Left cardiac atrium (tissue), 4 donors: ENCODE results near the gene ECSIT. TPM values are rescaled to one million over a fixed set of nuclear protein-coding genes. Genes with fewer than 3 reads are reported as not detected.
"Not testable (repeated sequence)": the region's sequence is repeated elsewhere in the genome, so short reads cannot be mapped to it uniquely, and the experiment has no call there.

Experiments
- ATAC-seq, 2 donors: fragments of 200-7000 bp; cut with Tn5 transposase; one replicate each; pipeline ENCODE4 v1.9.1; 2020; ENCODE audit warnings: mild to moderate bottlenecking in 2 of 2, moderate library complexity in 2 of 2
- DNase-seq: peaks from one replicate; pipeline ENCODE4 v3.0.0-alpha.2; 2020
- intact Hi-C, 2 donors: fragments of 100-400 bp; cut with DNase I; formaldehyde crosslinking; loops; one replicate each; pipeline versions ENCODE4 v1.14.1 to v1.15.1; 2022 to 2023
- long read RNA-seq: library from polyadenylated mRNA; unstranded; transcript quantifications from one replicate; pipeline ENCODE4 v2.0.0, GENCODE V29; 2021
- total RNA-seq, 2 donors: library from RNA; stranded (reverse); fragmentation: NEBNext Ultra II Directional; extraction: Animal tissue kit (Norgen Biotek cat#: 25700); gene quantifications; one replicate each; pipeline ENCODE4 v1.2.1, GENCODE V29; 2021
- donor health status: DM: no; HTN: yes; CAD: no.
- donor health status: DM: no; HTN: yes; CAD: no; lungs with severe emphysema.
- donor health status: DM: yes; HTN: yes; CAD: no.
- donor health status: Dilated cardiomyopathy.

ECSIT gene, protein sequence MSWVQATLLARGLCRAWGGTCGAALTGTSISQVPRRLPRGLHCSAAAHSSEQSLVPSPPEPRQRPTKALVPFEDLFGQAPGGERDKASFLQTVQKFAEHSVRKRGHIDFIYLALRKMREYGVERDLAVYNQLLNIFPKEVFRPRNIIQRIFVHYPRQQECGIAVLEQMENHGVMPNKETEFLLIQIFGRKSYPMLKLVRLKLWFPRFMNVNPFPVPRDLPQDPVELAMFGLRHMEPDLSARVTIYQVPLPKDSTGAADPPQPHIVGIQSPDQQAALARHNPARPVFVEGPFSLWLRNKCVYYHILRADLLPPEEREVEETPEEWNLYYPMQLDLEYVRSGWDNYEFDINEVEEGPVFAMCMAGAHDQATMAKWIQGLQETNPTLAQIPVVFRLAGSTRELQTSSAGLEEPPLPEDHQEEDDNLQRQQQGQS
- 100 to 1,000 TPM in 1 of 2 donors, 10 to 100 TPM in 1; 99.4 to 105 TPM for total RNA-seq
- long read RNA-seq, transcript ECSIT-202 (8 exons, 1,700 nt): major isoform, 343 of 432 reads
- long read RNA-seq, partial matches to known transcripts: 8 of 432 reads
- long read RNA-seq, other reads (novel, unspliced or antisense): 76 of 432 reads

GRCh38 chr19:11528551-11529341 is at the start of gene ECSIT:
Gene ECSIT, minus strand, starts transcription at chr19:11529134. Its CDS starts 9,964 bp downstream, at chr19:11519170.
- DNase-seq (peak; percentile 98), ATAC-seq (peak; percentile 99)
- intact Hi-C loops: no loop called here

GRCh38 chr19:11577451-11578257 is 48.7 kb upstream of the ECSIT start, which contains the start of gene ACP5:
Gene ACP5, minus strand, starts transcription at chr19:11577645. Its CDS starts 328 bp downstream, at chr19:11577317.
- intact Hi-C loops: no loop called here
- DNase-seq (no peak), ATAC-seq (peak in 1 of 2 donors; percentile 32)

DNA sequence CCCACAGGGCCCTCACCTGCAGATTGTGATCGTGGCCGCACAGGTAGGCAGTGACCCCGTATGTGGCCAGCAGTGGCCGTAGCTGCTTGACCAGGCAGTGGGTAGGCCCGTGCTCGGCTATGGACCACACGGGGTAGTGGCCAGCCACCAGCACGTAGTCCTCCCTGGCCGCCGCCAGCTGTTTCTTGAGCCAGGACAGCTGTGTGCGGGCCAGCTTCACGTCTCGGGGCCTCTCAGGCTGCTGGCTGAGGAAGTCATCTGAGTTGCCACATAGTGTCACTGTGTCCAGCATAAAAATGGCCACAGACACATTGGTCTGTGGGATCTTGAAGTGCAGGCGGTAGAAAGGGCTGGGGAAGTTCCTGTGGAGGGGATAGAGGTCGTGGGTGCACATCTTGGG is 47.3 kb upstream of the ECSIT start:
- intact Hi-C loops: no loop called here
- DNase-seq: no peak
- peak in 1 of 2 donors; percentile 41 for ATAC-seq

DNA sequence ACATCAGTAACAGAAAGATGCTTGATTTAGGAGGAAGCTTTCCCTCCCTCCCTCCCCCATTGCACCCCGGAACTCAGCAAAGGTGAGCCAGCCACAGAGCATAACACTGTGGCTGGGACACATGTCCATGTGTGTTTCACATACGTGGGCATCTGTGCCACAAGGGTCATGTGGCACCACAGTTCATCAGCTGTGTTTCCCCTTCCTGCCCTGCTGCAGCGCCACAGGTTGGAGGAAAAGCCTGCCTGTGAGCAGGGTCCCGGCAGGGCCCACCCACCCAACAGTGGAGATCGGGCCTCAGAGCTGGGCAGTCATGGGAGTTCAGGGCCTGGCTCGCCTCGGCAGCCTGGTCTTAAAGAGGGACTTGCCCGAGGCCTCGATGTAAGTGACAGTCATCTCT is 45.8 kb upstream of the ECSIT start:
- no peak for DNase-seq
- no peak for ATAC-seq
- intact Hi-C loops: no loop called here

DNA sequence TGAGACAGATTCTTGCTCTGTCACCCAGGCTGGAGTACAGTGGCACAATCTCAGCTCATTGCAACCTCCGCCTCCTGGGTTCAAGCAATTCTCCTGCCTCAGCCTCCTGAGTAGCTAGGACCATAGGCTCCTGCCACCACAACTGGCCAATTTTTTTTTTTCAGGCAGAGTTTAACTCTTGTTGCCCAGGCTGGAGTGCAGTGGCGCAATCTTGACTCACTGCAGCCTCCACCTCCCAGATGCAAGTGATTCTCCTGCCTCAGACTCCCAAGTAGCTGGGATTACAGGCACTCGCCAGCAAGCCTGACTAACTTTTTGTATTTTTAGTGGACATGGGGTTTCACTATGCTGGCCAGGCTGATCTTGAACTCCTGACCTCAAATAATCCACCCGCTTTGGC is 44.8 kb upstream of the ECSIT start:
- ATAC-seq, DNase-seq, intact Hi-C loops: not testable (repeated sequence)

- ATAC-seq, intact Hi-C loops, DNase-seq: not testable (repeated sequence)
Measured at GRCh38 chr19:11573354-11573753, 44.4 kb upstream of the ECSIT start.

- intact Hi-C loops: no loop called here
Measured at GRCh38 chr19:11570039-11570462, 41.1 kb upstream of the ECSIT start.

GRCh38 chr19:11566164-11566563 is 37.2 kb upstream of the ECSIT start:
- intact Hi-C loops: no loop called here
- ATAC-seq: no peak
- DNase-seq: no peak

More at GRCh38 chr19:11570039-11570462, 41.1 kb upstream of the ECSIT start:
- DNase-seq (no peak), ATAC-seq (no peak)

- intact Hi-C loops, DNase-seq, ATAC-seq: not testable (repeated sequence)
Measured at GRCh38 chr19:11565649-11565980, 36.7 kb upstream of the ECSIT start.

- intact Hi-C loops, DNase-seq, ATAC-seq: not testable (repeated sequence)
Measured at GRCh38 chr19:11564082-11564807, 35.3 kb upstream of the ECSIT start.

GRCh38 chr19:11563532-11563931 is 34.6 kb upstream of the ECSIT start:
- ATAC-seq: no peak
- intact Hi-C loops: no loop called here
- DNase-seq: no peak

DNA sequence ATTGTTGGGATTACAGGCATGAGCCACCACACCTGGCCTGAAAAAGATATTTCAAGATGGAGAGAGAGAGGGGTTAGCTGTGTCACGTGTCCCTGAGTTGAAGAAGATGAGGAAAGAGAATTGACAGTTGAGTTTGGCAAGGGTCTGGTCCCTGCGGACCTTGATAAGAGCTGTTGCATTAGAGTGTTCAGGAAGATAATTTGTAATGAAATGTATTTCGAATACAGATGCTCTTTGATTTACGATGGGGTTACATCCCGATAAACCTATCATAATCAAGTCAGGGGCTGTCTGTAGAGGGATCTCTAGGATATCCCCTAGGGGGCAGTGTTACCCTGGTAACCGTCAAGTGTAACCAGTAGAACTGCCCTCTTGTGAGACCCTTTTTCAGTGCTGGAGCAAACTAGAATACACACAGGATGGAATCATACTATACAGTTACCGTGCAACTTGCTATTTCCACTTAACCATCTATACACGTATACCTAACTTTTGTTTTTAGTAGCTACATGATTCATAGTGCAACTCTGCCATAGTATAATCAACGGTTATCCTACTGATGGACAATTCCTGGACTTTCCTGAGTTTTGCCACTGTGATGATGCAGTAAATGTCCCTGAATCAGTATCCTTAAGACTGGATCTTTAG is 31.6 kb upstream of the ECSIT start:
- DNase-seq: no peak
- intact Hi-C loops: no loop called here
- ATAC-seq: peak; percentile 45 to 47

DNA sequence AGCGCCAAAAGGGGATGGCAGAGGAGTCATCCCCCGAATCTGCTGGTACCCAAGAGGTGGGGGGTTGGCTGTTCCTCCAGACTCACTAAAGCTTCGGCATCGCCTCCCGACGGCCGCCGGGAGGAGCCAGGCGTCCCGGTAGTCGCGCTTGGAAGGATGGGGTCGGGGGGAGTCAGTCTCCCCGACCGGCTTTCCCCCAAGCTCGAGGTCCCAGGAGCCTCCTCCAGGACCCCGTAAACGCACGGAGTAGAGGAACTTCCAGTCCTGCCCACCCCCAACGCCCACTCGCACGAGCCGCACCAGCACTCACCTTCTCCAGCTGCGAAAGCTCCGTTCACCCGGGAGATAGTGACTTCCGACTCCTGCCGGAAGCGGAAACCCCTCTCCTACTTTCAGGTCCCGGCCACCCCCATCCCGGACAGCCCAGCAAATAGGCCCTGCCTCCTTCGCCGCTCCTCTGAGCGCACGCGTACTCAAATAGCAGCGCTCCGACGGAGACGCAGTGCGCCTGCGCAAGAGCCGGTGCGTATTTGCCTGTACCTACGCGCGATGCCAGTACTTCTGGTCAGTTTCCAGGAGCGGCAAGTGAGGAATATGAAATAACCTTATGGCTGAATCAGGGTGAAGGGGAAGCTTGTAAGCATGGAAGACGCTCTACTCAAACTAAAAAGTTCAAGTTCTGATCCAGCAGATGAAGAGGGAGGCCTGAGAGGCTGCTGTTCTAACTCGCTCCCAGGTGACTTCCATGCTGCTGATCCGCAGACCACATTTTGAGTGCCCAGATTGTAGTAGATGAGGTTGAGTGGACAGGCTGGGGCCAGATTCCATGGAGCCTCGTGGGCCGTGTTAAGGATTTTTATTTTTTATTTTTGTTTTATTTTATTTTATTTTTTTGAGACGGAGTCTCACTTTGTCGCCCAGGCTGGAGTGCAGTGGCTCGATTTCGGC is 30.2 kb upstream of the ECSIT start, which contains the start of gene ELOF1:
Gene ELOF1, minus strand, starts transcription at position 350 of the 948 bp plus-strand sequence. CDS start 4,883 bp downstream, outside the sequence.
- intact Hi-C loops: no loop called here
- ATAC-seq (peak; percentile 99), DNase-seq (peak; percentile 98)

- no peak for DNase-seq
- intact Hi-C loops: no loop called here
- ATAC-seq: no peak
Measured at GRCh38 chr19:11556634-11557420, 27.9 kb upstream of the ECSIT start.

DNA sequence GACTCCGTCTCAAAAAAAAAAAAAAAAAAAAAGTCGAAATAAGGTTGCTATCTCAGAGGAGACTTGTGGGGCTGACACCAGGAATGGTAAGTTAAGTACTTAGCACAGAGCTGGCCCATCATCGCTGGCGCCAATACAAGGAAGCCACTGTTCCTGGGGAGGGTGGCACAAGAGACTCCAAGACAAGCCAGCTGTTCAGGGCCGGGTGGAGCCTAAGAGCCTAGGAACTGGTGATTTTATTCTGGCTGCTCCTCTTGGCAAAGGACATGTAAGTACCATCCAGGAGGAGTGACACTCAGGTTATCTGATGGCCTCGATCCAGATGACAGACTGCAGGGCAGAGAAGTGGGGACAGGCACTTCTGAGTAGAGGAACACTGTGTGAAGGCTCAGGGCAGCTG is 26.3 kb upstream of the ECSIT start:
- DNase-seq (no peak), ATAC-seq (peak in 1 of 2 donors; percentile 1)
- intact Hi-C loops: no loop called here

DNA sequence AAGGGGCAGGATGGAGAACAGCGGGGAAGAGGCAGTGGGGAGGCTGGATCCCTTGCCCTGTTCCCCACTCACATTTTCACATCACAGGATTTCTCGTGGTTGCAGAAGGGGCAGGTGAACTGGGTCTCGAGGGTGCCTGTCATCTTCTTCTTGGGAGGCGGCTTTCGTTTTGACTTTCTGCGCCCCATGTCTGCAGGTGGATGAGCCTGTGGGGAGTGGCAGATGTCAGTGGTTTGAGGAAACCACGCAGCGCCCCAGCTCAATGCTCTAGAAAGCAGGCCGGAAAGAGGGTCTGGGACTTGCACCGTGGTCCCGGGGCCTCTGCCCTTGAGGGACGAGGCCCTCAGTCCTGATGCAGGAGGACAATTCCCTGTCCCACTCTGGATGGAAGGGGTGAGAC is 25.2 kb upstream of the ECSIT start:
- intact Hi-C loops: no loop called here
- ATAC-seq (no peak), DNase-seq (no peak)
